GM12892 (cell line): Measurements from ENCODE around the gene SCN9A.

Experiments used
- POLR2A ChIP-seq: IDR thresholded peaks from 2 replicates; pipeline ENCODE4 v1.6.1; 2011; ENCODE audit warnings: low read depth, low read length, control low read depth
- POLR2AphosphoS5 ChIP-seq: IDR thresholded peaks from 2 replicates; pipeline ENCODE4 v1.6.1; 2011; ENCODE audit warnings: low read depth, low read length, control low read depth

- no peak for TF ChIP-seq POLR2A
- no peak for TF ChIP-seq POLR2AphosphoS5
Observed at GRCh38 chr2:166230024-166230723, 145.6 kb downstream of the SCN9A start.
